GM12892 (cell line): ENCODE data around the gene BTBD6.

ENCODE experiments used
- DNase-seq: peaks from one replicate; pipeline ENCODE4 v3.0.0; 2011; ENCODE audit not compliant: insufficient read length
- FAIRE-seq: peaks from 2 replicates; lab custom pipeline; 2011; peaks lifted over from hg19 to GRCh38; lab: Jason Lieb, UNC
- POLR2A ChIP-seq: IDR thresholded peaks from 2 replicates; pipeline ENCODE4 v1.6.1; 2011; ENCODE audit warnings: low read depth, low read length, control low read depth
- POLR2AphosphoS5 ChIP-seq: IDR thresholded peaks from 2 replicates; pipeline ENCODE4 v1.6.1; 2011; ENCODE audit warnings: low read depth, low read length, control low read depth
- TAF1 ChIP-seq: IDR thresholded peaks from 2 replicates; pipeline ENCODE4 v1.6.1; 2011; ENCODE audit warnings: low read depth, mild to moderate bottlenecking, control low read depth, low read length, borderline replicate concordance

Gene BTBD6

DNA sequence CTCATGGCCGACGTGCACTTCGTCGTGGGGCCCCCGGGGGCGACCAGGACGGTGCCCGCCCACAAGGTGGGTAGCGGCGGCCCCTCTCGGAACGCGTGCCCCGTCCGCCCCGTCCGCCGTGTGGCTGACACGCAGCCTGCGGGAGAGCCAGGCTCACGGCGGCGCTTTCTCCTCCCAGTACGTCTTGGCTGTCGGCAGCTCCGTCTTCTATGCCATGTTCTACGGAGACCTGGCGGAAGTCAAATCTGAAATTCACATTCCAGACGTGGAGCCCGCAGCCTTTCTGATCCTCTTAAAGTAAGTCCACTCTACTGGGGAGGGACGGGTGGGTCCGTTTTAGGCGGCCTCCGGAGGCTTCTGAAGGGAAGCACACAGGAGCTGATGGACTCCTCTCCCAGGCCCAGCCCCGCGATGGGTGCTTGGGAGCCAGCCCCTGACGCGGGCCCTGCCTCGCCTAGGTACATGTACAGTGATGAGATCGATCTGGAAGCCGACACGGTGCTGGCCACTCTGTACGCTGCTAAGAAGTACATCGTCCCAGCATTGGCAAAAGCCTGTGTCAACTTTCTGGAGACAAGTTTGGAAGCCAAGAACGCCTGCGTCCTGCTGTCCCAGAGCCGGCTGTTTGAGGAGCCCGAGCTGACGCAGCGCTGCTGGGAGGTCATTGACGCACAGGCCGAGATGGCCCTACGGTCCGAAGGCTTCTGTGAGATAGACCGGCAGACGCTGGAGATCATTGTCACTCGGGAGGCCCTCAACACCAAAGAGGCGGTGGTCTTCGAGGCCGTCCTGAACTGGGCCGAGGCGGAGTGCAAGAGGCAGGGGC is 1.1 kb downstream of the BTBD6 start:
- FAIRE-seq = no peak
- DNase-seq = no peak
- TF ChIP-seq TAF1 (no peak), POLR2AphosphoS5 (no peak), POLR2A (no peak)

DNA sequence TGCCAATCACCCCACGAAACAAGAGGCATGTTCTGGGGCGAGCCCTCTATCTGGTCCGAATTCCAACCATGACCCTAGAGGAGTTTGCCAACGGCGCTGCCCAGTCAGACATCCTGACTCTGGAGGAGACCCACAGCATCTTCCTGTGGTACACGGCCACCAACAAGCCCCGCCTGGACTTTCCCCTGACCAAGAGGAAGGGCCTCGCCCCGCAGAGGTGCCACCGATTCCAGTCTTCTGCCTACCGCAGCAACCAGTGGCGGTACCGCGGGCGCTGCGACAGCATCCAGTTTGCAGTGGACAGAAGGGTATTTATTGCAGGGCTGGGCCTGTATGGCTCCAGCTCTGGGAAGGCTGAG is 1.7 kb downstream of the BTBD6 start:
- FAIRE-seq = no peak
- TF ChIP-seq POLR2A (no peak), POLR2AphosphoS5 (no peak), TAF1 (no peak)
- no peak for DNase-seq

- DNase-seq (no peak), FAIRE-seq (no peak)
- TF ChIP-seq TAF1 (no peak), POLR2A (no peak), POLR2AphosphoS5 (no peak)
Observed at GRCh38 chr14:105250986-105251385, 2.7 kb downstream of the BTBD6 start.

GRCh38 chr14:105251920-105252319 is 3.6 kb downstream of the BTBD6 start:
- DNase-seq = no peak
- no peak for TF ChIP-seq TAF1
- TF ChIP-seq POLR2A = no peak
- TF ChIP-seq POLR2AphosphoS5 = no peak
- FAIRE-seq = no peak

DNA sequence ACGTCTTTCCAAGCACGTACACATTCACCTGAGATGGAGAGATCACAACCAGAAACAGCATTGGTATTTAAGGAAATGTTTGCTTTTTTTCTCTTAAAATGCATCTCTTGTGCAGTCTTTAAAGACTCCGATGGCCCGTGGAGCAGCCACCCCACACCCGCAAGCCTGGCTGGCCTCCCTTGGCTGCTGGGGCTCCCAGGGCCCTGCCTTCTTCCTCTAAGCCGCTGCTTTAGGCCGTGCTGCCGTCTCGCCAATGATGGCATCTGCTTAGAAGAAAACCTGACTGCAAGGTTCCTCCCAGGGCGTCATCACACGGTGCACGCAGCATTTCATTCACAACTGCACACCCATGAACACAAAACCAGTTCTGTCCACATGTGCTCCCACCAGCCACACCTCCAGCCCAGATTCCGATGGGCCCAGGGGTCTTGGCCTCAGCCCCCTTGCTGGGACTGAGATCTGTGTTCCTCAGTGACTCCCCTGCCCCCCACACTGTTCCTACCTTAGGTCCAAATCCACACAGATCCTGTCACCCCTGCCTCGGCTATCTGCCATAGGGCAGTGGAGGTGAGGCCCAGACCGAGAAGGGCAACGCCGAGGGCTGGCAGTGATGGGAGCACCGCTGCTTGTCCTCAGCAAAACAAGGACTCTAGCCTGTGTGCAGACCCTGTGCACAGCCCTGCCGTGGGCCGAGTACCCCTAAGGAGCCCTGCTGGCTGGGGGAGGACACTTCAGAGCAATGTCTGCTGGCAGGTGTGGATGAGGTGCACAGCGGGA is 4.4 kb downstream of the BTBD6 start:
- FAIRE-seq = no peak
- DNase-seq = no peak
- no peak for TF ChIP-seq TAF1
- TF ChIP-seq POLR2AphosphoS5 = no peak
- peak; percentile 13; the same call in 1 of the 2 replicates for TF ChIP-seq POLR2A

DNA sequence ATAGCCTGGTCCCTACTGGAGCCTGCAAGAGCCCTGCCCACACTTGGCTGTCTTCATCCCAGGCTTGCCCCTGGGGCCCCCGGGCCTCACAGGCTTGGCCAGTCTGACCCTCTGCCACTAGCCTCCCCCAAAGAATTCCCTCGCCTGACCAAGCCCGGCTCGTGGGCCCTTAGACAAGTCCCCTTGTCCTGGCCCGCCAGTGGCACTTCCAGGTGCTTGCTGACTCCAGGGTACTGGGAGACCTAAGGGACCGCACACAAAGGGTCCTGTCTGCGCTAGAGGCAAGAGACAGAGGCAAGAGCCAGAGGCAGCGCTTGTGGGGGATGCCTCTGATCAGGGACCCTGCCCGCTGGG is 5.0 kb downstream of the BTBD6 start:
- no peak for FAIRE-seq
- DNase-seq = no peak
- TF ChIP-seq TAF1 (no peak), POLR2A (peak; percentile 20; the same call in 1 of the 2 replicates)

GRCh38 chr14:105255021-105255507 is 6.7 kb downstream of the BTBD6 start:
- DNase-seq (no peak), FAIRE-seq (no peak)
- TF ChIP-seq TAF1 (no peak), POLR2A (no peak), POLR2AphosphoS5 (no peak)

GRCh38 chr14:105256292-105256960 is 8.1 kb downstream of the BTBD6 start:
- no peak for DNase-seq
- TF ChIP-seq POLR2A = no peak
- TF ChIP-seq TAF1 = no peak
- FAIRE-seq = no peak

GRCh38 chr14:105257464-105257863 is 9.1 kb downstream of the BTBD6 start:
- TF ChIP-seq POLR2A (no peak), TAF1 (no peak), POLR2AphosphoS5 (no peak)
- FAIRE-seq (no peak), DNase-seq (no peak)

- FAIRE-seq (no peak), DNase-seq (no peak)
- no peak for TF ChIP-seq TAF1
- TF ChIP-seq POLR2AphosphoS5 = no peak
- TF ChIP-seq POLR2A = no peak
Observed at GRCh38 chr14:105258846-105259245, 10.5 kb downstream of the BTBD6 start.

DNA sequence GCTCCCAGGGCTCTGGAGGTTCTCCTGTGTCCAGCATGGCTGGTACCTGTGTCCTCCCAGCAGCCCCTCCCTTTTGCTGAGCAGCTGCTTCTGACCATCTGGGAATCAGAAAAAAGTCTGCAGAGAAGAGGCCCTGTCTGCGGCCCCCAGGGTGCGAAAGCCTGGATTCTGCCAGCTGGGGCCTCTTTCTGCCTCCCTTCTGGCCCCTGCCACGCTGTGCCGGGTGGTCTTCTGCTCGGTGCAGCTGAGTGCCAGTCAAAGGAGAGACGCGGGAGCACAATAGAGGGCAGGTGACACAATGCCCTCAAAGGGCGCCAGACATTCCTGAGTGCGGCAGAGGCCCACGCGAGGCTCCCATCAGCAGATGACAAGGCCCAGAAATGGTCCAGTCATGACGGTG is 12.6 kb downstream of the BTBD6 start:
- TF ChIP-seq POLR2AphosphoS5 (no peak), TAF1 (no peak), POLR2A (no peak)
- DNase-seq (no peak), FAIRE-seq (no peak)

- TF ChIP-seq TAF1 = no peak
- TF ChIP-seq POLR2AphosphoS5 = no peak
- no peak for TF ChIP-seq POLR2A
- FAIRE-seq = no peak
- no peak for DNase-seq
Observed at GRCh38 chr14:105261781-105262180, 13.4 kb downstream of the BTBD6 start.
